GM18868 (cell line): ENCODE data around the gene SNX11.
A peak's percentile ranks its signal among the peaks of the same experiment; 100 is the strongest.
"Not testable (repeated sequence)": the region's sequence is repeated elsewhere in the genome, so short reads cannot be mapped to it uniquely, and the experiment has no call there.

Experiments
- ATAC-seq: cut with Tn5 transposase; IDR thresholded peaks from one replicate; pipeline ENCODE4 v1.9.1; 2021; ENCODE audit warnings: mild to moderate bottlenecking, moderate library complexity; ENCODE audit not compliant: unreplicated experiment

SNX11 gene, protein sequence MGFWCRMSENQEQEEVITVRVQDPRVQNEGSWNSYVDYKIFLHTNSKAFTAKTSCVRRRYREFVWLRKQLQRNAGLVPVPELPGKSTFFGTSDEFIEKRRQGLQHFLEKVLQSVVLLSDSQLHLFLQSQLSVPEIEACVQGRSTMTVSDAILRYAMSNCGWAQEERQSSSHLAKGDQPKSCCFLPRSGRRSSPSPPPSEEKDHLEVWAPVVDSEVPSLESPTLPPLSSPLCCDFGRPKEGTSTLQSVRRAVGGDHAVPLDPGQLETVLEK

DNA sequence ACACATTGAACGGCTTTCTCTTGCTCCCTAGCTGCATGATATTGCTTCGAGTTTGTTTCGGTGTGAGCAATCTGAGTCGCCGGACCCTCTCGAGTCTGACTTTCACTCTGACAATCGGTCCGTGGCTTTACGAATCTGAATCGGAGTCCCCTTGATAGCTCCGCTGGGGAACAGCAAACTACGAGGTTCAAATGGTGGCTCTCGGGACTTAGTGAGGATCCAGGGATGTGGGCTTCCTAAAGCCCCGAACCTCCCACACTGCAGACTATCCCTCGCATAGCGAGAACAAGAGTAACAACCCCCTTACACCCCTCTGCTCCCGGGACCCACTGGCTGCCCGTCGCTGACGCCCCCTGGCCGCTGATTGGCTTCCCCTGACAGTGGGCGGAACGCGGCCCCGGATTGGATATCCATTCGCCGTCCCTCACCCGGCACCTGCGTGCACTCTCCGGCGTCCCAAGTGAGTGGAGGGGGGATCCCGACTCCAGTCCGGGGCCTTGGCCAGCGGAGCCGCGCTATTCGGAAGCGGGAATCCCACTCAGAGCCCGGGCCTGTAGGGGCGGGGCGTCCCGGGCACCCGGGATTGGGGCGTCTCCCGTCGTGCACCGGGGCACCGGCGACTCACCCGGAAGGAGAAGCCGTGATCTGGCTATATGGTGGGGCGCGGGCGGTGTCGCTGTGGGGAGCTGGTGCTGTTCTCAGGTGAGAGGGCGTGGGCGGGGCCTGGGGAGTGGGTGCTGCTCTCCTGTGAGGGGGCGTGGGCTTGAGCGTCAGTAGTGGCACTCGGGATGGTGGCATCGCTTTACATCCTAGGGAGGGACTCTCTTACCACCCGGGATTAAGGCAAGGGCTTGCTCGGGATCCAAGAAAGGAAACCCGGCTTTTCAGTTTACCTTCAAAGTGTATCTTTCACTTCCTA is at the start of gene SNX11:
Gene SNX11 (plus strand): TSS at position 630 of the 919 bp plus-strand sequence. CDS start 4,278 bp downstream, outside the sequence.
- ATAC-seq = peak; percentile 73

GRCh38 chr17:48058393-48059124 is 49.0 kb upstream of the SNX11 start:
- ATAC-seq = no peak

DNA sequence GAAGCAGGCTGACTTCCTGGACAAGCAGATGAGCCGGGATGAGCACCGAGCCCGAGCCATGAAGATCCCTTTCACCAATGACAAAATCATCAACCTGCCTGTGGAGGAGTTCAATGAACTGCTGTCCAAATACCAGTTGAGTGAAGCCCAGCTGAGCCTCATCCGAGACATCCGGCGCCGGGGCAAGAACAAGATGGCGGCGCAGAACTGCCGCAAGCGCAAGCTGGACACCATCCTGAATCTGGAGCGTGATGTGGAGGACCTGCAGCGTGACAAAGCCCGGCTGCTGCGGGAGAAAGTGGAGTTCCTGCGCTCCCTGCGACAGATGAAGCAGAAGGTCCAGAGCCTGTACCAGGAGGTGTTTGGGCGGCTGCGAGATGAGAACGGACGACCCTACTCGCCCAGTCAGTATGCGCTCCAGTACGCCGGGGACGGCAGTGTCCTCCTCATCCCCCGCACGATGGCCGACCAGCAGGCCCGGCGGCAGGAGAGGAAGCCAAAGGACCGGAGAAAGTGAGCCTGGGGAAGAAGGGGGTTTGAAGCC is 48.4 kb upstream of the SNX11 start:
- no peak for ATAC-seq

- ATAC-seq = no peak
Measured at GRCh38 chr17:48060249-48060648, 47.3 kb upstream of the SNX11 start.

DNA sequence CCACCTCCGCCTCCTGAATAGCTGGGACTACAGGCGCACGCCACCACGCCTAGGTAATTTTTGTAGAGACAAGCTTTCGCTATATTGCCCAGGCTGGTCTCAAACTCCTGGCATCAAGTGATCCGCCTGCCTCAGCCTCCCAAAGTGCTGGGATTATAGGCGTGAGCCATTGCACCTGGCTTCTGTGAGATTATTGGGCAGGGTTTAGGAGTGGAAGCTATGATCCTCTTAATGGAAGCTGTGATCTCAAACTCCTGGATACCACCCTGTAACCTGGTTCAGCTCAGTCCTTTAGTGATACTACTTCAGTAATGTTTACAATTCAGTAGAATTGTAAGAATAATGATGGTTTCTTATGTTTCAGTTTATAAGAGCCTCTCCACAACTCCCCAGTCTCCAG is 45.3 kb upstream of the SNX11 start:
- ATAC-seq = no peak

GRCh38 chr17:48064638-48065037 is 42.9 kb upstream of the SNX11 start:
- ATAC-seq = no peak

DNA sequence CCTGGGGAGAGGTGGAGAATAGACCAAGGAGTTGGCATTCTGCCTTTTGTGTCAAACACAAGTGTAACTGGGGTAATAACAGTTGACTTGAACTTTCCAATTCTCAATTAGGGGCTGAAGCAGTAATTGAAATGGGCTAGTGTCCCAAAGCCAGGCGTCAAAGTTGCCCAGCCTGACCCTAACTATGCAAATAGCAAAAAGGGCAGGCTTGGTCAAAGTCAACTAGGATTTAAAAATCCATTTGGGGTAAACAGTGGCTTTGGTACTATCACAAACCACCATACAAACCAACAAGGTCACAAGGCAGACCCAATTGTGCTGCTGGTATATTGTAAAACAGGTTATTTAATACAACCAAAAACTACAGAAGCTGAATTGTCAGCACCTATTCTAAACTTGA is 41.4 kb upstream of the SNX11 start:
- ATAC-seq = no peak

DNA sequence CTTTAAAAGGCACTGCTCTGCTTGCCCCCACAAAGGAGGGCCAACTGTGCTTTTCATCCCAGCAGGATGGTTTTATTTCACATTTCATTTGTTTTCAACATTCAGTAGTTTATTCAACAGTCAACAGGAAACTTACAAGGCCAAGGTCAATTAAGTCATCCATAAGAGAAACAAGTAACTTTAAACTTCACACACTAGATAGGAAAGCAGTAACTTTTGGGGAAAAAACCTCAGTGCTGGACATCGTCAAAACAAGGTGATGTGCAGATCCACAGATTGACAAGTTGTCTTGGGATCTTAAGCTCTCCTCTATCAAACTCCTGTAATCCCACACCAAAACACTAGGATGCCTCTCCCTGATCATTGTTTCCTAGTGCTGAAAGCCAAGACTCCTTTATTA is 40.9 kb upstream of the SNX11 start:
- no peak for ATAC-seq

DNA sequence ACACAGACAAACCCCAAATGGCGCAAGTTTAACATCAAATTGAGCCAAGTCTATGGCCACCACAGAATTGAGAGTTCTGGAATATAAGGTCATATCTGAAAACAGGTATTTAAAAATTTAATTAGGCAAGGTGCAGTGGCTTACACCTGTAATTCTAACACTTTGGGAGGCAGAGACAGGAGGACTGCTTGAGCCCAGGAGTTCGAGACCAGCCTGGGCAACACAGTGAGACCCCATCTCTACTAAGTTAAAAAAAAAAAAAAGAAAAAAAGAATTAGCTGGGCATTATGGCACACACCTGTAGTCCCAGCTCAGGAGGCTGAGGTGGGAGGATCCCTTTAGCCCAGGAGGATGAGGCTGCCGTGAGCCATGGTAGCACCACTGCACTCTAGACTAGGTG is 40.3 kb upstream of the SNX11 start:
- ATAC-seq = no peak

- ATAC-seq = not testable (repeated sequence)
Measured at GRCh38 chr17:48067808-48068207, 39.8 kb upstream of the SNX11 start.

DNA sequence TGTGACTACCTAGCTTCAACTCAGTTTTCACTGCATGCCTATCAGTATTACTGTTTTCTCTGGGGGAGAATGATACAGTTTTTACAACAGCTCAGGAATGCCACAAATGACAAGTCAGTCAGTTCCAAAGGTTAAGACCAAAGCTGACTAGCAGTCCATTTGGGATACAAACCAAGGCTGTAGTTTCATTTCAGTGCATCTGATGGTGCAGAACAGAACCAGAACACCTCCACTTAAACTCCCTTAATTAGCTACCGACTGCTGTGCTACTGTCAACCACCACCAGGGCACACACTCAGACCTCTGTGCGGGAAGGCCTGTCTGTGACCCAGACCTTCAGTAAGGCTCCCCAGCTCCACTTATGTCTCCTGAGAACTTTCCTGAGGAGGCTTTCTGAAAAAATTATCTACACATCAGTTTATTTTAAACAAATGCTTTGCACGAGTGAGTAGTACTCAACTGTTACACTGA is 39.0 kb upstream of the SNX11 start:
- no peak for ATAC-seq

GRCh38 chr17:48070195-48070594 is 37.4 kb upstream of the SNX11 start:
- no peak for ATAC-seq

GRCh38 chr17:48071654-48072053 is 35.9 kb upstream of the SNX11 start:
- no peak for ATAC-seq

DNA sequence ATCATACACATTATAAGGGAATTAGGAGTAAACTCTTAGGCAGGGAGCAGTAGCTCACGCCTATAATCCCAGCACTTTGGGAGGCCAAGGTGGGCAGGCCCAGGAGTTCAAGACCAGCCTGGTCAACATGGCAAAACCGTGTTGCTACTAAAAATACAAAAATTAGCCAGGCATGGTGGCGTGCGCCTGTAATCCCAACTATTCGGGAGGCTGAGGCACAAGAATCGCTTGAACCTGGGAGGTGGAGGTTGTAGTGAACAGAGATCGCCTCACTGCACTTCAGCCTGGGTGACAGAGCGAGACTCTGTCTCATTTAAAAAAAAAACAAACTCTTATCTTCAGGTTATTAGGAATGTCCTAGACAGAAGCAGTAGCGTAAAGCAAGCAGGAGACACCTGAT is 34.8 kb upstream of the SNX11 start:
- not testable (repeated sequence) for ATAC-seq

DNA sequence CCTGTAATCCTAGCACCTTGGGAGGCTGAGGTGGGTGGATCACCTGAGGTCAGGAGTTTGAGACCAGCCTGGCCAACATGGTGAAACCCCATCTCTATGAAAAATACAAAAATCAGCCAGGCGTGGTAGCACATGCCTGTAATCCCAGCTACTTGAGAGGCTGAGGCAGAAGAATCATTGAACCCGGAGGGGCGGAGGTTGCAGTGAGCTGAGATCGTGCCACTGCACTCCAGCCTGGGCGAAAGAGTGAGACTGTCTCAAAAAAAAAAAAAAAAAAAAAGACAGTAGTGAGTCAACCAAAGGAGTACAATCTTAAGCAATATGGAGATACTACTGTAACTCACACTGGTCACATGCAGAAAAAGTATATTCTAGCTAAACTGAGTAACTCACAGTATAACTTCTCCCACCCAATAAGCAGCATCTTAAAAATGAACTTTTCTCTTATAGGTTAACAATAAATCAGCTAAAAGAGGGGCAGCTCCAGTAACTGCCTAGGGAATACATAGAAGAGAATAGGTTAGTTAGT is 33.9 kb upstream of the SNX11 start:
- ATAC-seq = not testable (repeated sequence)

- ATAC-seq = no peak
Measured at GRCh38 chr17:48074322-48075081, 33.1 kb upstream of the SNX11 start.

GRCh38 chr17:48077152-48077551 is 30.4 kb upstream of the SNX11 start:
- not testable (repeated sequence) for ATAC-seq

GRCh38 chr17:48081858-48082257 is 25.7 kb upstream of the SNX11 start:
- no peak for ATAC-seq

GRCh38 chr17:48084932-48085331 is 22.6 kb upstream of the SNX11 start:
- ATAC-seq = no peak
